H1 (cell line): ENCODE results near the gene PCBP4. TPM values are rescaled to one million over a fixed set of nuclear protein-coding genes. Genes with fewer than 3 reads are reported as not detected.

Experiments
- CEBPB ChIP-seq: IDR thresholded peaks from 2 replicates; pipeline ENCODE4 v1.6.1; 2012; ENCODE audit warnings: low read depth, low read length
- polyA plus RNA-seq, 7 experiments: library from polyadenylated mRNA; depleted of rRNA in 3 of 7; stranded (reverse) in 5 of 7; unstranded in 2 of 7; fragments of >200 nt in 5 of 7; fragments of 200-250 nt in 2 of 7; gene quantifications; 1 replicate in 5 of 7; 2 replicates in 1 of 7; 4 replicates in 1 of 7; pipeline versions ENCODE4 v1.2.1 to v1.2.3, GENCODE V29; 2011 to 2013; ENCODE audit warnings: missing spikeins in 2 of 7, mixed read lengths in 2 of 7
- total RNA-seq: library from RNA; stranded (reverse); fragmentation: NEBNext Ultra II Directional; extraction: Animal tissue kit (Norgen Biotek cat#: 25700); gene quantifications from 2 replicates; pipeline ENCODE4 v1.2.1, GENCODE V29; 2021

The PCBP4 gene
- total and polyA plus RNA-seq, 2 of the 8 experiments (the other 6 are each of a cell fraction or from before 2014, with no cell fraction given) = 16.4 to 34.1 TPM

DNA sequence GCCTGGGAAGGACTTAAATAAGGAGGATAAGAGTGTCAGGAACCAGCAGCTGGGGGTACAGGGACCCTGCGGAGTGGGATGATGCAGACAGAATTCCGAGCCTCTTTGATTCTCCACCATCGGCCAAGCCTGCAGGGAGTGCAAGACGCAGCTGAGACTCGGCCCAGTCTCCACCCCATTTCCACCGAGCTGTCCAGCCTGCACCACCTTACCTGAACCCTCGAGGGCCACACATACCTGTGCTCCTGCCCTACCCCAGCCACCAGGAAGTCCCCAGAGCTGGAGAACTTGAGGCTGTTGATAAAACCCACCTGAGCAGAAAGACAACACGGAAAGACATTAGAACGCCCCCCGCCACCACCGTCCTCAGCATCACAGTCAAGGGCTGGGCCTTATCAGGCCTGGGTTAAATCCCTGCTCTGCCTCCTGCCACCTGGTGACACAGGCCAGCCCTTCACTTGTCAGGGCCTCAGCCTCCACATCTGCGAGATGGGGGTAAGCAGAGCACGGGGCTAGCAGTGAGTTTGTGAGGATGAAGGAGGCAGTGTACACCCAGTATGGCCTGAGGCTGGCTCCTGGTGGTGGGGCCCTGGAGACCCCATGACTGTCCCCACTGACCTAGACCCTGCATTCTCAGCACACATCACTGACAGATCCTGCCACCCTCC lies 33.6 kb downstream of the PCBP4 start (continued):
- TF ChIP-seq CEBPB = no peak
- TF ChIP-seq, all 59 proteins: peak for 0
